GM12873 (cell line): ENCODE measurements around the gene SALL1.

Experiments used
- TF ChIP-seq, protein P1 (sequence below): IDR thresholded peaks from 2 replicates; pipeline ENCODE4 v1.5.1; 2012; ENCODE audit warnings: low read depth, mild to moderate bottlenecking, moderate library complexity, low read length, control low read depth; ENCODE audit not compliant: insufficient read depth; ENCODE audit errors: missing control alignments

SALL1 gene

DNA sequence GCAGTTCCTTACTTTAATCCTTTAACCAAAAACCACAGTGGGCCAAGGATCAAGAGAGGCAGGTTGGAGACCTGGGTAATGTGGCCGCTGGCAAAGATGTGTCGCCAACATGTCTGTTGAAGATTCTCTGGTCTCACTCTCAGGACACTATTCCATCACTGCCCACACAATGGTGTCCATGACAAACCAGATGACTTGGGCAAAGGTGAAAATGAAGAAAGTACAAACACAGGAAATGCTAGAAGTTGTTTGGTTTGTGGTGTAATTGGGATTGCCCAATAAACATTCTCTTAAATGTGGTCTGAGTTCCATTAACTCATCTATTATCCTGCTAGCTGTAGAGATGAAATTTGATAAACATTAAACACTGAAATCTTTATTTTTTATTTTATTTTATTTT is 43.3 kb downstream of the SALL1 start:
- TF ChIP-seq, protein P1, sequence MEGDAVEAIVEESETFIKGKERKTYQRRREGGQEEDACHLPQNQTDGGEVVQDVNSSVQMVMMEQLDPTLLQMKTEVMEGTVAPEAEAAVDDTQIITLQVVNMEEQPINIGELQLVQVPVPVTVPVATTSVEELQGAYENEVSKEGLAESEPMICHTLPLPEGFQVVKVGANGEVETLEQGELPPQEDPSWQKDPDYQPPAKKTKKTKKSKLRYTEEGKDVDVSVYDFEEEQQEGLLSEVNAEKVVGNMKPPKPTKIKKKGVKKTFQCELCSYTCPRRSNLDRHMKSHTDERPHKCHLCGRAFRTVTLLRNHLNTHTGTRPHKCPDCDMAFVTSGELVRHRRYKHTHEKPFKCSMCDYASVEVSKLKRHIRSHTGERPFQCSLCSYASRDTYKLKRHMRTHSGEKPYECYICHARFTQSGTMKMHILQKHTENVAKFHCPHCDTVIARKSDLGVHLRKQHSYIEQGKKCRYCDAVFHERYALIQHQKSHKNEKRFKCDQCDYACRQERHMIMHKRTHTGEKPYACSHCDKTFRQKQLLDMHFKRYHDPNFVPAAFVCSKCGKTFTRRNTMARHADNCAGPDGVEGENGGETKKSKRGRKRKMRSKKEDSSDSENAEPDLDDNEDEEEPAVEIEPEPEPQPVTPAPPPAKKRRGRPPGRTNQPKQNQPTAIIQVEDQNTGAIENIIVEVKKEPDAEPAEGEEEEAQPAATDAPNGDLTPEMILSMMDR = no peak

DNA sequence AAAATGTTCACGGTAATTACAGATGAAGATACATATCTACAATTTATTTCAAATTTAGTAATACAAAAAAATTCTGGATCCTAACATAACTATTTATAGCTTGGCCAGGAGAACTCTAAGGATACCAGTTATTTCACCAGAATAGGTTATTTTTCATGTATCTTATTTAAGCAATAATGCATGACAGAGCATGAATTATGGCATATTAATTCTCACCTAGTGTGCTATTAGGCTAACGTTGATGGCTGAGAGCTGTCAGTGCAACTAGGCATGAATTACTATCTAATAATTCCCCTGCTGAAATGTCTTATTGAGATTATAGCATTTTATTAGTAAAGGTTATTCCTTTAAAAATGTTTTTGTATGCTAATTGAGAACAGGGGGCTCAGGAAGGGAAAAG is 44.5 kb downstream of the SALL1 start:
- TF ChIP-seq, protein P1 = no peak

DNA sequence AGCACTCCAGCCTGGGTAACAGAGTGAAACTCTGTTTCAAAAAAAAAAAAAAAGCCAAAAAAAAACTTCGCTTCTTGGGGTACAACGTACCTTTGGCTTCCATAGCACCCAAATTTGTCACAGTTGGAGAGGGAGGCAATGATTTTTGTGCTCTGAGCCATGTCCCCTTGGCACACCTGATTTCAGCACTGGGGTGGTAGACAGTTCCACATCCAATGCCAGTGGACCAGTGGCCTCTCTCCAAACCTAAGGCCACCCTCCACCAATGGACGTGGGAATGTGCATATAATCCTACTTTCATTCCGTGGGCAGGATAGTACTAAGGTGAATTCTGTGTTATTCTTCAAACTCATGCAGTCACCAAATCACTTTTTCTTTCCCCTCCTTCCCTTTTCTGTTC is 47.5 kb downstream of the SALL1 start:
- TF ChIP-seq, protein P1 = no peak

DNA sequence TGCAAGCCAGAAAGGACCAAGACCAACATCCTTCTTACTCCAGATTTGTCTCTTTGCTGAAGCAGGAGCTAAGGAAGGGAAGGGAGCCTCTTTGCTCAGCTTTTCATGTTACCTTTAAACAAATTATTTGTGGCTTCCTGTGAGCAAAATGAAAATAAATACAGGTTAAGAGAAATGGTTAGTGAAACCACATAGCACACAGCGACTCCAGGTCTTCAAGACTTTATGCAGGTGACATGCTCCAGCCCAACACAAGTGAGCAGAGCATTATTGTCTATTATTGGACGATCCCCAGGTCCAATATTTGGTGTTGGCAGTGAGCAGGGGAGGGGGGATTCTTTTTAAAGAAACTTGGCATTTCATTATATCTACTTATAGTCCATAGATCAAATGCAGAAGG is 53.3 kb downstream of the SALL1 start:
- TF ChIP-seq, protein P1 = no peak

DNA sequence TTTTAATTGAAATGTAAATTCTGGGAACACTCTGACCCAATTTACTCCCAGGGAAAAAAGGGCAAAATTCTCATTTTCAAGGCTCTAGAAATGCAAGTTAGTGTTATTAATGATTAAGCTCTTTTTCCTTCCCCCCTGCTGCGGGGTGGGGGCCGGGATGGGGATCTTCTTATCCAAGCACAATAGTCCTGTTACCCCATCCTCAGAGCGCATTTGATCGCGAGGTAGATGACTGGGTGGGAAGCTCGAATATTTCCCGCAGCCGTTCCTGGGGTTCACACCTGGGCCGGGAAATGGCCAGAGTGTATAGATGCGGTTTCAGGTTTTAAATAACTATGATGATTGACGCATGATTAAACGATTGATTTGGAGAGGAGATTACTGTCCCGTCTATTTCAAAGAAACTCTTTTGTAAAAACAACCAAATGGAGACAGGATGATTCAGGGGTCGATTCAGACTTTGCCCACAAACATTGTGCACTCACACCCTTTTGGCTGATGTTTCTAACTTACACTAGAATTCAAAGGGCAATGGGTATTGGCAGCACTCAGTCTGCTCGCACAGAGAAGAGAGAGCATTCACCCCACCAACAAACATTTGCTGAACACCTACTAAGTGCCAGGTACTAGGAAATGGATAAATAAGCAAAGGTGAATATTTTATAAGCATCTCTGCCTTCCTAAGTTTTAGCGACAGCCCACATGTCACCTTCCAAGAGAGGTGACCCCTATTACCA is 55.0 kb downstream of the SALL1 start:
- TF ChIP-seq, protein P1 = no peak

DNA sequence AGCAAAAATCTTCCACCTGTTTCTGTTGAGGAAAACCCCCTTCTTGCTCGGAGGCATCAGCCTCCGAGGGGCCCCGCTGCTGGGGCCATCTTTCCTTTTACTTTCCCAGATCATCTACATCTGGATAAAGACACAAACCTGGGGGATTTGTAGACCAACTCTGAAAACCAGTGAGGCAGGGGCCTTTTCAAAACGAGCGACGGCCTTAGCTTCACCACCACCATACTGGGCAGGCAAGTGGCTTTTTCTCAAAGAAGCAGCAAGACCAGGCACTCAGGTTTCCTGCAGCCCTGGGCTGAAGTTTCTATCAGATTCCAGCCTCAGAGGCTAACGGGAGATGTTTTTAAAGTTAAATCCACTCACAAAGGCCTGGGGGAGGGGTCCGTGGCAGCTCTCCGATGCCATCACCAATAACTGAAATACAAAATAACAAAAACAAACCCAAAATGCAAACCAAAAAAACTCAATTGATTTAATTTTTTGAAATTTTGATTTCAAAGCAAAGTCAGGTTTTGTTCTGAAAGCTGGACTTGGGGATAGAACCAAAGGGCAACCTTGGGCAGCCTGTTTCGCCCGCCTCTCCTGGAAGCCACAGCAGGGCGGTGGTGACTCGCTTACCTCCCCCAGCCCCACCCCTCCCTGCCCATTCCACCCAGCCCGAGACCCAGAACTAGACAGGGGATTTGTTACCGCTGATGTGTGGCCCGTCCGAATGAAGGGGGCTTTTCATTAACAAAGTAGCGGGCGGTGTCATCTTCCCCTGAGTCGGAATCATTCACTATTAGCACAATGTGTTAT is 55.8 kb downstream of the SALL1 start:
- TF ChIP-seq, protein P1 = no peak

DNA sequence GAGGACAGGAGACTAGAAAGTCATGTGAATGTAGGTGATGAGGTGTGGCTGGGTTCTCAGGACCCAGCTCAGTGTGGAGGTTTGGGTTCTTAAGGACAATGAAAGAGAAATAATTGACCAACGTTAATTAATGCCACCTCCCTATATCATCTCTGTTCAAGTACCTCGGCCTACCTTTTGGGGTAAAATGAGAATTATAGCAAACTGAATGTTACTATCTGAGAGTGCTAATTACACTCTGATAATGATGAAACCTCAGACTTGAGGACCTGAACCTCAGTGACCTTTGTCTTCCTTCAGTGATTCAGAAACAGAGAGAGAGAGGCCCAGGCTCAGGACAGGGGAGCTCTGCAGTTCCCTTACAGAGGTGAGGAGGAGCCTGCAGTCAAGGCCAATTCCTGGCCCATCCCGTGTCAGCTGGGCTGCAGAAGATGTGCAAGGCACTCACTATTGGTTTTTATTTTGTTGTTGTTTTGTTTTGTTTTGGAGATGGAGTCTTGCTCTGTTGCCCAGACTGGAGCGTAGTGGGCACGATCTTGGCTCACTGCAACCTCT is 57.3 kb downstream of the SALL1 start:
- TF ChIP-seq, protein P1 = no peak
